ENCODE measurements around the gene ABCA2. TPM values are rescaled to one million over a fixed set of nuclear protein-coding genes. Genes with fewer than 3 reads are reported as not detected.

Gene ABCA2
- total RNA-seq, 1 donor from 2014 or later = 16.2 TPM

GRCh38 chr9:137062384-137062783 lies 34.3 kb upstream of the ABCA2 start:
- Histone ChIP-seq H3K4me2 (ENCODE audit: low read length) (no peak overlapping the region), H4K20me1 (ENCODE audit: insufficient read depth, low read length) (no peaks in the 10 kb centered on the region), H3K27ac (ENCODE audit: low read depth, low read length) (no peak overlapping the region), H3K4me3 (ENCODE audit: insufficient read depth, low read depth, low read length) (no peak overlapping the region), H3K27me3 (ENCODE audit: insufficient read depth, low read length) (no peaks in the 10 kb centered on the region), H3K36me3 (ENCODE audit: insufficient read depth, low read length) (no peaks in the 10 kb centered on the region), H3K9me3 (ENCODE audit: insufficient read depth, low read depth, low read length) (no peaks in the 10 kb centered on the region), H3K4me1 (ENCODE audit: insufficient read depth, low read length) (no peaks in the 10 kb centered on the region), H2AFZ (ENCODE audit: low read depth, low read length) (no peak overlapping the region), H3K9ac (ENCODE audit: low read length) (no peak overlapping the region), H3K79me2 (ENCODE audit: insufficient read depth, low read length) (no peaks in the 10 kb centered on the region)
- Mint-ChIP-seq H3K27me3 (ENCODE audit: low read depth, unreplicated experiment) (peaks cover 28% of the 10 kb centered on the region), H3K4me1 (ENCODE audit: low read depth, unreplicated experiment) (no peaks in the 10 kb centered on the region), H3K9me3 (ENCODE audit: unreplicated experiment) (no peaks in the 10 kb centered on the region), H3K27ac (ENCODE audit: unreplicated experiment) (no peak overlapping the region), H3K4me3 (ENCODE audit: unreplicated experiment) (no peak overlapping the region), H3K36me3 (ENCODE audit: low read depth, unreplicated experiment) (no peaks in the 10 kb centered on the region)
- TF ChIP-seq CTCF (IDR thresholded peaks at IDR 0.05; ENCODE audit: insufficient read depth, low read depth, low read length) = no peak
- no peak for TF ChIP-seq EZH2 (IDR thresholded peaks at IDR 0.05; ENCODE audit: insufficient read depth, low read length)
- FAIRE-seq = no peak
- DNase-seq (ENCODE audit: low read depth) = no peak

- TF ChIP-seq EZH2 (IDR thresholded peaks at IDR 0.05; ENCODE audit: insufficient read depth, low read length) (no peak), CTCF (IDR thresholded peaks at IDR 0.05; ENCODE audit: insufficient read depth, low read depth, low read length) (no peak)
- no peak overlapping the region for H3K27ac Mint-ChIP-seq (ENCODE audit: unreplicated experiment)
- H4K20me1 ChIP-seq (ENCODE audit: insufficient read depth, low read length) = no peaks in the 10 kb centered on the region
- no peak overlapping the region for H3K27ac ChIP-seq (ENCODE audit: low read depth, low read length)
- peaks cover 5% of the 10 kb centered on the region for H3K4me1 ChIP-seq (ENCODE audit: insufficient read depth, low read length)
- no peak overlapping the region for H3K4me2 ChIP-seq (ENCODE audit: low read length)
- FAIRE-seq (no peak), DNase-seq (ENCODE audit: low read depth) (no peak)
- no peak overlapping the region for H3K4me3 ChIP-seq (ENCODE audit: insufficient read depth, low read depth, low read length)
- peaks cover 35% of the 10 kb centered on the region for H3K27me3 Mint-ChIP-seq (ENCODE audit: low read depth, unreplicated experiment)
- H3K4me3 Mint-ChIP-seq (ENCODE audit: unreplicated experiment) = no peak overlapping the region
- H3K9me3 Mint-ChIP-seq (ENCODE audit: unreplicated experiment) = no peaks in the 10 kb centered on the region
- no peak overlapping the region for H2AFZ ChIP-seq (ENCODE audit: low read depth, low read length)
- H3K9ac ChIP-seq (ENCODE audit: low read length) = no peak overlapping the region
- no peaks in the 10 kb centered on the region for H3K36me3 ChIP-seq (ENCODE audit: insufficient read depth, low read length)
- H3K9me3 ChIP-seq (ENCODE audit: insufficient read depth, low read depth, low read length) = no peaks in the 10 kb centered on the region
- no peaks in the 10 kb centered on the region for H3K36me3 Mint-ChIP-seq (ENCODE audit: low read depth, unreplicated experiment)
- H3K79me2 ChIP-seq (ENCODE audit: insufficient read depth, low read length) = no peaks in the 10 kb centered on the region
- no peaks in the 10 kb centered on the region for H3K4me1 Mint-ChIP-seq (ENCODE audit: low read depth, unreplicated experiment)
- H3K27me3 ChIP-seq (ENCODE audit: insufficient read depth, low read length) = peaks cover 3% of the 10 kb centered on the region
These were observed 30.6 kb upstream of the ABCA2 start for GRCh38 chr9:137058521-137059234.

GRCh38 chr9:137057545-137057944 lies 29.5 kb upstream of the ABCA2 start:
- H3K27ac Mint-ChIP-seq (ENCODE audit: unreplicated experiment) = no peak overlapping the region

More at GRCh38 chr9:137057545-137057944, 29.5 kb upstream of the ABCA2 start:
- Histone ChIP-seq H2AFZ (ENCODE audit: low read depth, low read length) (no peak overlapping the region), H3K79me2 (ENCODE audit: insufficient read depth, low read length) (no peaks in the 10 kb centered on the region), H3K9me3 (ENCODE audit: insufficient read depth, low read depth, low read length) (no peaks in the 10 kb centered on the region), H3K27me3 (ENCODE audit: insufficient read depth, low read length) (peaks cover 12% of the 10 kb centered on the region), H3K4me2 (ENCODE audit: low read length) (no peak overlapping the region), H3K4me1 (ENCODE audit: insufficient read depth, low read length) (peaks cover 5% of the 10 kb centered on the region), H3K36me3 (ENCODE audit: insufficient read depth, low read length) (no peaks in the 10 kb centered on the region), H3K27ac (ENCODE audit: low read depth, low read length) (no peak overlapping the region), H4K20me1 (ENCODE audit: insufficient read depth, low read length) (no peaks in the 10 kb centered on the region), H3K9ac (ENCODE audit: low read length) (no peak overlapping the region), H3K4me3 (ENCODE audit: insufficient read depth, low read depth, low read length) (no peak overlapping the region)
- TF ChIP-seq CTCF (IDR thresholded peaks at IDR 0.05; ENCODE audit: insufficient read depth, low read depth, low read length) (no peak), EZH2 (IDR thresholded peaks at IDR 0.05; ENCODE audit: insufficient read depth, low read length) (no peak)
- DNase-seq (ENCODE audit: low read depth) (no peak), FAIRE-seq (no peak)
- Mint-ChIP-seq H3K36me3 (ENCODE audit: low read depth, unreplicated experiment) (no peaks in the 10 kb centered on the region), H3K9me3 (ENCODE audit: unreplicated experiment) (no peaks in the 10 kb centered on the region), H3K4me1 (ENCODE audit: low read depth, unreplicated experiment) (no peaks in the 10 kb centered on the region), H3K27me3 (ENCODE audit: low read depth, unreplicated experiment) (peaks cover 39% of the 10 kb centered on the region), H3K4me3 (ENCODE audit: unreplicated experiment) (no peak overlapping the region)
